Fibroblast of the aortic adventitia (primary cell): ENCODE measurements around the gene HMOX1. TPM values are rescaled to one million over a fixed set of nuclear protein-coding genes. Genes with fewer than 3 reads are reported as not detected.

Experiments used
- DNase-seq: peaks from one replicate; pipeline ENCODE4 v3.0.0-alpha.2; 2010; ENCODE audit warnings: low read depth
- H3K4me3 ChIP-seq: 2 replicates; pipeline ENCODE4 v1.5.1; 2011; ENCODE audit warnings: low read depth, mild to moderate bottlenecking, control low read depth, low read length, moderate library complexity
- CTCF ChIP-seq: IDR thresholded peaks from 2 replicates; pipeline ENCODE4 v1.5.1; 2011; ENCODE audit warnings: mild to moderate bottlenecking, low read length, control low read depth, inconsistent platforms; ENCODE audit not compliant: insufficient read depth
- total RNA-seq: library from RNA; depleted of rRNA; stranded (reverse); fragments of >200 nt; gene quantifications from 2 replicates; pipeline ENCODE4 v1.2.3, GENCODE V29; 2012; ENCODE audit warnings: low replicate concordance

Gene HMOX1
- total RNA-seq, 1 donor, result 59.2 TPM

GRCh38 chr22:35430897-35431322, 50.0 kb downstream of the HMOX1 start:
- H3K4me3 ChIP-seq, result no peak overlapping the region
- peak; percentile 99 for TF ChIP-seq CTCF
- peak; percentile 96 for DNase-seq

- no peak for DNase-seq
- H3K4me3 ChIP-seq, result no peak overlapping the region
- no peak for TF ChIP-seq CTCF
Observed at GRCh38 chr22:35431483-35432227, 50.8 kb downstream of the HMOX1 start.

- no peak for TF ChIP-seq CTCF
- DNase-seq, result no peak
- no peak overlapping the region for H3K4me3 ChIP-seq
Observed at GRCh38 chr22:35432228-35432905, 51.5 kb downstream of the HMOX1 start.

GRCh38 chr22:35434061-35434710, 53.3 kb downstream of the HMOX1 start:
- no peak overlapping the region for H3K4me3 ChIP-seq
- DNase-seq, result no peak
- TF ChIP-seq CTCF, result no peak

GRCh38 chr22:35435201-35435740, 54.4 kb downstream of the HMOX1 start:
- DNase-seq, result no peak
- TF ChIP-seq CTCF, result no peak
- H3K4me3 ChIP-seq, result no peak overlapping the region

GRCh38 chr22:35436421-35436820, 55.5 kb downstream of the HMOX1 start:
- TF ChIP-seq CTCF, result no peak
- H3K4me3 ChIP-seq, result no peak overlapping the region
- no peak for DNase-seq
